ENCODE measurements around the gene CNOT6.
"Not testable (repeated sequence)": the region's sequence is repeated elsewhere in the genome, so short reads cannot be mapped to it uniquely, and the experiment has no call there.

The CNOT6 gene

GRCh38 chr5:180470966-180471582, 23.1 kb upstream of the CNOT6 start:
- ChIA-PET CTCF (interaction anchor here (0.6 to 3.9 kb wide), 20 partner anchors 9 to 559 kb away, joined by 3 to 31 read pairs (median 4); no protein-coding TSS in a partner anchor), POLR2A (interaction anchor here (0.6 kb wide), 1 partner anchor 120 kb away, joined by 5 read pairs; no protein-coding TSS in a partner anchor)
- TF ChIP-seq, protein P1, sequence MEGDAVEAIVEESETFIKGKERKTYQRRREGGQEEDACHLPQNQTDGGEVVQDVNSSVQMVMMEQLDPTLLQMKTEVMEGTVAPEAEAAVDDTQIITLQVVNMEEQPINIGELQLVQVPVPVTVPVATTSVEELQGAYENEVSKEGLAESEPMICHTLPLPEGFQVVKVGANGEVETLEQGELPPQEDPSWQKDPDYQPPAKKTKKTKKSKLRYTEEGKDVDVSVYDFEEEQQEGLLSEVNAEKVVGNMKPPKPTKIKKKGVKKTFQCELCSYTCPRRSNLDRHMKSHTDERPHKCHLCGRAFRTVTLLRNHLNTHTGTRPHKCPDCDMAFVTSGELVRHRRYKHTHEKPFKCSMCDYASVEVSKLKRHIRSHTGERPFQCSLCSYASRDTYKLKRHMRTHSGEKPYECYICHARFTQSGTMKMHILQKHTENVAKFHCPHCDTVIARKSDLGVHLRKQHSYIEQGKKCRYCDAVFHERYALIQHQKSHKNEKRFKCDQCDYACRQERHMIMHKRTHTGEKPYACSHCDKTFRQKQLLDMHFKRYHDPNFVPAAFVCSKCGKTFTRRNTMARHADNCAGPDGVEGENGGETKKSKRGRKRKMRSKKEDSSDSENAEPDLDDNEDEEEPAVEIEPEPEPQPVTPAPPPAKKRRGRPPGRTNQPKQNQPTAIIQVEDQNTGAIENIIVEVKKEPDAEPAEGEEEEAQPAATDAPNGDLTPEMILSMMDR (IDR thresholded peaks at IDR 0.05; ENCODE audit: control extremely low read depth, extremely low read depth, low read depth, missing control alignments) = peak; percentile 86
- peak; percentile 78 for DNase-seq (ENCODE audit: extremely low spot score)

DNA sequence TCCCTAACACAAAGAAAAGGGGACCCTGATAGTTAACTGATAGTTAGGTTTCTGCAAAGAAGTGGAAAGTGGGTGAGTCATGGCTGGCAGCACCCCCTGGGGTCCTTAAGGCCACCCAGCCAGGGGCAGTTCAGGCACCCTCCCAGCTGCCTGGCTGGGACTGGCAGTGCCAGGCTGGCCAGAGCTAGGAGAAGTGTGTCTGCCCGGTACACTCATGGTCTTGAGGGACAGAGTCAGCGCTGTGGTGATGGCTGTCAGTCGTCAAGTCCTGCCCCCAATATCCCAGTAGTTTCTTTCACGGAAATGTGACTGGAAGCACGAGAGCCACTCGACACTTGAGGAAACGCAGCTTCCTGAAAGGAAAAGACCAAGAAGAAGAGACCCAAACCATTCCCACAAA, 22.3 kb upstream of the CNOT6 start:
- POLR2A ChIA-PET = no interaction called here
- CTCF ChIA-PET = interaction anchor here (0.9 to 3.9 kb wide), 16 partner anchors 10 to 560 kb away, joined by 3 to 31 read pairs (median 5); no protein-coding TSS in a partner anchor
- no peak for DNase-seq (ENCODE audit: extremely low spot score)
- TF ChIP-seq, protein P1 (IDR thresholded peaks at IDR 0.05; ENCODE audit: control extremely low read depth, extremely low read depth, low read depth, missing control alignments) = no peak

DNA sequence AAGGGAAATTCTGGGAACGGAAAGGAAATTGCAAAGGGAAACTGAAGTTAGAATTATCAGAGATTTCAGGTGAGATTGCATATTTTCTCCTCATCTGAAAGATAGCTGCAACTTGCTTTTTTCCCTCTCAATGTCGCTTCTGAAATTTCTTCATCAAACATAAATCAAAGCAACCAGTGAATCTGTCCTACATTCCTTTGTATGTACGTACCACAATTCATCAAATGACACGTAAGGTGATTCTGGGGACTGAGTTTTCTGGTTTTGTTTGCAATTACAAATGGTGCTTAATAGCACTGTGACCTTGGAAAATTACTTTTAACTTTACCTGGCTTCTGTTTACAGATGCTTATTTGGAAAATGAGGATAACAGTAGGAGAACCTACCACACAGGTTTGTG, 21.9 kb upstream of the CNOT6 start:
- POLR2A ChIA-PET = no interaction called here
- no peak for DNase-seq (ENCODE audit: extremely low spot score)
- TF ChIP-seq, protein P1 (IDR thresholded peaks at IDR 0.05; ENCODE audit: control extremely low read depth, extremely low read depth, low read depth, missing control alignments) = no peak
- CTCF ChIA-PET = interaction anchor here (1.1 to 3.9 kb wide), 8 partner anchors 10 to 178 kb away, joined by 3 to 31 read pairs (median 6); no protein-coding TSS in a partner anchor

DNA sequence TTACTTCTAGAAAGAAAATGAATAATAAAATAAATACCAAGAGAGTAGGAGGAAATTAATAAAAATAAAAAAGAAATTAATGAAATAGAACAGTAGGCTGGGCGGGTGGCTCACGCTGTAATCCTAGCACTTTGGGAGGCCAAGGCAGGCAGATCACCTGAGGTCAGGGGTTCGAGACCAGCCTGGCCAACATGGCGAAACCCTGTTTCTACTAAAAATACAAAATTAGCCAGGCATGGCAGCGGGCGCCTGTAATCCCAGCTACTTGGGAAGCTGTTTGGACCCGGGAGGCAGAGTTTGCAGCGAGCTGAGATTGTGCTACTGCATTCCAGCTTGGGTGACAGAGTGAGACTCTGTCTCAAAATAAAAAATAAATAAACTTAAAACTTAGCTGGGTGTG, 20.8 kb upstream of the CNOT6 start:
- POLR2A ChIA-PET; DNase-seq (ENCODE audit: extremely low spot score): not testable (repeated sequence)
- CTCF ChIA-PET = interaction anchor here (3.6 to 3.9 kb wide), 2 partner anchors 11 to 180 kb away, joined by 26 to 31 read pairs; no protein-coding TSS in a partner anchor

DNA sequence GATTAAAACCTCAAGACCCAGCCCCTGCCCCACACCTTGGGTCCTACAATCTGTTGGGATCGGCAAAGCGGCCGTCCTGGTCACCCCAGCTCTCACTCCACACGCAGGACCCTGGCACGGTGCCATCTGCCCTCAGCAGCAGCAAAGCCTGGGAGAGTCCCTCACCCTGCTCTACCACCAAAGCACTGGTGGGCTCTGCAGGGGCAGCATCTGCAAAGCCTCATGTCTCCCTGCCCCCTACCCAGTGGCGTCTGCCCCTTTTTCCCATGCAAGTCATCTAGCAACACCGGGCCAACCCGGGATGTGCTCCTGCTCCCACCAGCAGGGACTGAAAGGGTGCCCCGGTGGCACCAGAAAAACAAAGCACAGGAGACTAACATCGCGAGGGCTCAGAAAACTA, 19.6 kb upstream of the CNOT6 start:
- TF ChIP-seq, protein P1 (IDR thresholded peaks at IDR 0.05; ENCODE audit: control extremely low read depth, extremely low read depth, low read depth, missing control alignments) = no peak
- CTCF ChIA-PET = no interaction called here

DNA sequence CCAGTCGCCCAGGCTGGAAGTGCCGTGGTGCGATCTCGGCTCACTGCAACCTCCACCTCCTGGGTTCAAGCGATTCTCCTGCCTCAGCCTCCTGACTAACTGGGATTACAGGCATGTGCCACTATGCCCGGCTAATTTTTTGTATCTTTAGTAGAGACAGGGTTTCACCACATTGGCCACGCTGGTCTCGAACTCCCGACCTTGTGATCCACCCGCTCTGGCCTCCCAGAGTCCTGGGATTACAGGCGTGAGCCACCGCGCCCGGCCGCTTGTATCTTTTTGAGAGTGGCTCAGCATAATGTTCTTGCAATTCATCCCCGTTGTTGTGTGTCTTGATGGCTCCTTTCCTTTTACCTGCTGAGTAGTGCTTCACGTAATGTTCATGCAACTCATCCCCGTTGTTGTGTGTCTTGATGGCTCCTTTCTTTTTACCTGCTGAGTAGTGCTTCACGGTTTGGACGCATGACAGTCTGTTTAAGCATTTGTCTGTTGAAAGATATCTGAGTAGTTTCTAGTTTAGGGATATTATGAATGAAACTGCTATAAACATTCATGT, 18.1 kb upstream of the CNOT6 start:
- POLR2A ChIA-PET = interaction anchor here (0.6 kb wide), 1 partner anchor 42 kb away, joined by 3 read pairs; no protein-coding TSS in a partner anchor
- CTCF ChIA-PET; DNase-seq (ENCODE audit: extremely low spot score): not testable (repeated sequence)

More for the DNA sequence above, 19.6 kb upstream of the CNOT6 start:
- no peak for DNase-seq (ENCODE audit: extremely low spot score)
- POLR2A ChIA-PET = no interaction called here

GRCh38 chr5:180484813-180485212, 9.4 kb upstream of the CNOT6 start:
- TF ChIP-seq, protein P1 (IDR thresholded peaks at IDR 0.05; ENCODE audit: control extremely low read depth, extremely low read depth, low read depth, missing control alignments) = no peak
- DNase-seq (ENCODE audit: extremely low spot score) = no peak
- CTCF ChIA-PET = no interaction called here
- POLR2A ChIA-PET = no interaction called here
